ENCODE results near the gene KLC3.

DNA sequence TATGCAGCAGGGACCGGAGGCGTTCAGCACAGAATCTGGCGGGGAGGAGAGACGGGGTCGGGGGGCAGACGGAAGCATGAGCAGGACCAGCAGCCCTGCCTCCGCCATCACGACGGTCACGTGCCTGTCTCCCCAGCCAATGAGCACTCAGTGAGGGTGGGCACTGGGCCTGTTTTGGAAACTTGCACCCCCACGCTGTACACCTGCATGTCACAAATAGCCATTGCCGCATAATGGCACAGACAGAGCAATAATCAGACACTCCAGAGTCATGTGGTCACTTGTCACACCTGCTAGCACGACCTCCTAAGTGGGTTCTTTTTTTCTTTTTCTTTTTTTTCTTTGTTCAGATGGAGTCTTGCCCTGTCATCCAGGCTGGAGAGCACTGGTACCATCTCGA is 21.1 kb downstream of the KLC3 start:
- TF ChIP-seq, protein P1, sequence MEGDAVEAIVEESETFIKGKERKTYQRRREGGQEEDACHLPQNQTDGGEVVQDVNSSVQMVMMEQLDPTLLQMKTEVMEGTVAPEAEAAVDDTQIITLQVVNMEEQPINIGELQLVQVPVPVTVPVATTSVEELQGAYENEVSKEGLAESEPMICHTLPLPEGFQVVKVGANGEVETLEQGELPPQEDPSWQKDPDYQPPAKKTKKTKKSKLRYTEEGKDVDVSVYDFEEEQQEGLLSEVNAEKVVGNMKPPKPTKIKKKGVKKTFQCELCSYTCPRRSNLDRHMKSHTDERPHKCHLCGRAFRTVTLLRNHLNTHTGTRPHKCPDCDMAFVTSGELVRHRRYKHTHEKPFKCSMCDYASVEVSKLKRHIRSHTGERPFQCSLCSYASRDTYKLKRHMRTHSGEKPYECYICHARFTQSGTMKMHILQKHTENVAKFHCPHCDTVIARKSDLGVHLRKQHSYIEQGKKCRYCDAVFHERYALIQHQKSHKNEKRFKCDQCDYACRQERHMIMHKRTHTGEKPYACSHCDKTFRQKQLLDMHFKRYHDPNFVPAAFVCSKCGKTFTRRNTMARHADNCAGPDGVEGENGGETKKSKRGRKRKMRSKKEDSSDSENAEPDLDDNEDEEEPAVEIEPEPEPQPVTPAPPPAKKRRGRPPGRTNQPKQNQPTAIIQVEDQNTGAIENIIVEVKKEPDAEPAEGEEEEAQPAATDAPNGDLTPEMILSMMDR (IDR thresholded peaks at IDR 0.05) = no peak
- no peak for TF ChIP-seq POLR2A (IDR thresholded peaks at IDR 0.05)
